ENCODE data around the gene ANGPTL5. TPM values are rescaled to one million over a fixed set of nuclear protein-coding genes. Genes with fewer than 3 reads are reported as not detected.

The ANGPTL5 gene
- total RNA-seq, 1 donor, result 0.09 TPM

DNA sequence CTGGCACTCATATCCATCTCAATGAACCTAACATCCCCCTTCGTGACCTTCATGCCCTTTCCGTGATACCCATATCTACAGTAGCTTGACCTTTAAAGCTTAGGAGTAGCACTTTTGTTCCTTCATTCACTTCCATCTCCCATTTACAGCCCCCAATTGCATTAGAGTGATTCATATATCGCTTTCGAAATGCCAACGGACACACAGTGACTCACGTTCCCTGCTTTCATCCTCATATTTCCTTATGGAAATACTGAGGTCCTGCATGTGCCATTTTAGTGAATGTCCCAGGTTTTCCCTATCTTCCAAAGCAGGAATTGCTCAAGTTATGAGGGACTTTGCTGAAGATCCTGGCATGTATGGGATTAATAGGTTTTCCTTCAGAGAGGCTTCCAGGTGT is 45.8 kb downstream of the ANGPTL5 start:
- TF ChIP-seq, protein P1, sequence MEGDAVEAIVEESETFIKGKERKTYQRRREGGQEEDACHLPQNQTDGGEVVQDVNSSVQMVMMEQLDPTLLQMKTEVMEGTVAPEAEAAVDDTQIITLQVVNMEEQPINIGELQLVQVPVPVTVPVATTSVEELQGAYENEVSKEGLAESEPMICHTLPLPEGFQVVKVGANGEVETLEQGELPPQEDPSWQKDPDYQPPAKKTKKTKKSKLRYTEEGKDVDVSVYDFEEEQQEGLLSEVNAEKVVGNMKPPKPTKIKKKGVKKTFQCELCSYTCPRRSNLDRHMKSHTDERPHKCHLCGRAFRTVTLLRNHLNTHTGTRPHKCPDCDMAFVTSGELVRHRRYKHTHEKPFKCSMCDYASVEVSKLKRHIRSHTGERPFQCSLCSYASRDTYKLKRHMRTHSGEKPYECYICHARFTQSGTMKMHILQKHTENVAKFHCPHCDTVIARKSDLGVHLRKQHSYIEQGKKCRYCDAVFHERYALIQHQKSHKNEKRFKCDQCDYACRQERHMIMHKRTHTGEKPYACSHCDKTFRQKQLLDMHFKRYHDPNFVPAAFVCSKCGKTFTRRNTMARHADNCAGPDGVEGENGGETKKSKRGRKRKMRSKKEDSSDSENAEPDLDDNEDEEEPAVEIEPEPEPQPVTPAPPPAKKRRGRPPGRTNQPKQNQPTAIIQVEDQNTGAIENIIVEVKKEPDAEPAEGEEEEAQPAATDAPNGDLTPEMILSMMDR (IDR thresholded peaks at IDR 0.05; ENCODE audit: insufficient read depth, low read length), result peak; percentile 29

GRCh38 chr11:101867951-101868350 is 48.4 kb downstream of the ANGPTL5 start:
- TF ChIP-seq, protein P1 (IDR thresholded peaks at IDR 0.05; ENCODE audit: insufficient read depth, low read length), result no peak
- H3K4me3 ChIP-seq (ENCODE audit: low read depth, low read length), result no peak overlapping the region
- no peak for DNase-seq (ENCODE audit: low read depth)

More for the DNA sequence above, 45.8 kb downstream of the ANGPTL5 start:
- peak; percentile 57 for DNase-seq (ENCODE audit: low read depth)
- H3K4me3 ChIP-seq (ENCODE audit: low read depth, low read length), result no peak overlapping the region

DNA sequence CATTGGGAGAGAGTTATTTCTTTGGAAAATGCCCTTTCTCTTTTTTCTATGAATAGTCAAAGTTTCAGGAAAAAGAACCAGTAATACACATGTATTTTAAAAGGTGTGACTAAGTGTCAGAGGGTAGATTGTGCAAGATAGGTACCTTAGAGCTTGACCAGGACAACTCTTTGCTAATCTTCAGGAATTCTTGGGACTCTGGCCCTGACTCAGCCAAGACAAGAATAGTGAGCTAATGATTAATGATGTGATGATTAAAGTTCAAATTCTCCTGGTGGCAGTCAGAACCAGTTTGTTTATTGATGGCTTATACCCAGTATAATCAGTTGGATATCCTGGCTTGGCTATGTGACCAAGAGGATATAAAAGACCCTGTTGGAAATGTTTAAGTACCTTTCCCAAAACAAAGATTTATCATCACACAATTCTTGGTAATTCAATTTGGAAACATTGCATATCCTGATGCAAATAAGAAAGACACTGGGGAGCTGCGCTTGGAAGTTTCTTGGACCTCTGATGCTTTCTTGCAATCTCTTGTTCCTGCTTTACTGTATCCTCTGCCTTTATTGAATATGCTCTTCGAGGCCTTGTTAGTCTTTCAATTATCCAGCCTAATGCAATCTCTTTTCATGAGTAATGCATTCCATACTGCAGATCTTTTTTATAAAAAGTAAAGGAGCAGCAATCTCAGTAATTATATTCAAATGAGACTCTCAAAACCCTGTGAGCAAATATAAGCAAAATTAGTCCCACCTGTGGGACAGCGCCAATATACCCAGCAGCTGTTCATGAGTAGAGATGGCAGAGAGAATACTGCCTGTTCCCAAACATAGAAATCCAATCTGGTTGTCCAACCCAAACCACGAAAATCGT is 49.5 kb downstream of the ANGPTL5 start:
- peak; percentile 51 for DNase-seq (ENCODE audit: low read depth)
- H3K4me3 ChIP-seq (ENCODE audit: low read depth, low read length), result no peak overlapping the region
- TF ChIP-seq, protein P1 (IDR thresholded peaks at IDR 0.05; ENCODE audit: insufficient read depth, low read length), result no peak

- TF ChIP-seq, protein P1 (IDR thresholded peaks at IDR 0.05; ENCODE audit: insufficient read depth, low read length), result no peak
- DNase-seq (ENCODE audit: low read depth), result no peak
These were observed 52.2 kb downstream of the ANGPTL5 start for GRCh38 chr11:101864098-101864497.

DNA sequence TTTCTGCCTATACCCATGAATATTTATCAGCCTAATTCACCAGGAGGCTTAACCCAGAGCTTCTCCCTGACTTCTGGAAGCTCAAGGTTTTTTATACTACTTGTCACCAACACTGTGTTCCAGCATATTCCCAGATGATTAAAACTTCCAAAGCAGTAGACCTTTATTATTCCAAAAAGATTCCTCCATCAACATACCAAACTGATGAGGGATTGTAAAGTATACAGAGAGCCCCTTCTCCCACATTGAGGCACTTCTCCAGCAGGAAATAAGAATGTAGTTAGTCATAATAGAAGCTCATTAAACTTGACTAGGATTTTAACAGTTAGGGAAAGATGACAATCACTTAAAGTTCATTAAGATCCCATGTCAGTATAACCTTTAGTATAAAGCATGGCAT is 53.0 kb downstream of the ANGPTL5 start:
- TF ChIP-seq, protein P1 (IDR thresholded peaks at IDR 0.05; ENCODE audit: insufficient read depth, low read length), result no peak
- no peak overlapping the region for H3K4me3 ChIP-seq (ENCODE audit: low read depth, low read length)
- peak; percentile 65 for DNase-seq (ENCODE audit: low read depth)

More at GRCh38 chr11:101864098-101864497, 52.2 kb downstream of the ANGPTL5 start:
- no peak overlapping the region for H3K4me3 ChIP-seq (ENCODE audit: low read depth, low read length)

- TF ChIP-seq, protein P1 (IDR thresholded peaks at IDR 0.05; ENCODE audit: insufficient read depth, low read length), result peak; percentile 61
- H3K4me3 ChIP-seq (ENCODE audit: low read depth, low read length), result no peak overlapping the region
- peak; percentile 82 for DNase-seq (ENCODE audit: low read depth)
These were observed 53.7 kb downstream of the ANGPTL5 start for GRCh38 chr11:101862391-101863233.
